ENCODE measurements around the gene KRTAP1-4. TPM values are rescaled to one million over a fixed set of nuclear protein-coding genes. Genes with fewer than 3 reads are reported as not detected.

KRTAP1-4 gene
- total RNA-seq, 1 donor from 2014 or later, result not detected

DNA sequence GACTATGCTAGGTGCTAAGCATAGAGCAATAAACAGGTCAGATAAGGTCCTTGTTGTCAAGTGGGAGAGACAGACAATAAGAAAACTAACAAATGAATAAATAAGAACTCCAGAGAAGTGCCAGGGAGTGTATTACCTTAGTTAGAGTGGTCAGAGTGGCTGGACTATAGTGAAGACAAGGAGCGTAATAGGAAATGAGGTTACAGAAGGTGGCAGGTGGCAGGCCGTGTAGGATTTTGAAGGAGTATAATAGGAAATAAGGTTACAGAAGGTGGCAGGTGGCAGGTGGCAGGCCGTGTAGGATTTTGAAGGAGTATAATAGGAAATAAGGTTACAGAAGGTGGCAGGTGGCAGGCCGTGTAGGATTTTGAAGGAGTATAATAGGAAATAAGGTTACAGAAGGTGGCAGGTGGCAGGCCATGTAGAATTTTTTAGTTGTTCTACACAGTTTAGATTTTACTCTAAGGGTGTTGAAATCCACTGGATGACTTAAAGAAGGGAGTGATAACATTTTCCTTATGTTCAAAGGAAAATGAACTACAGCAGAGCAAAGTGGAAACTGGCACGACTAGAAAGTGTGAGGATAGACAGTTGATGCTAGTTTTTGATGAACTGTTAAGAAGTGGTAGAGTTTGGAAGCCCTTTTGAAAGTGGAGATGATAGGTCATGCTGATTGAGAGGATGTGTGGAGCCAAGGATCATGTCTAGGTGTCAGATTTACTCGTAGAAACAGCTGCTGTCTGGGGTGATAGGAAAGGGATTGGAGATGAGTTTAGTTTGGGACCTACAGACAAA is 17.5 kb downstream of the KRTAP1-4 start:
- TF ChIP-seq, protein P1, sequence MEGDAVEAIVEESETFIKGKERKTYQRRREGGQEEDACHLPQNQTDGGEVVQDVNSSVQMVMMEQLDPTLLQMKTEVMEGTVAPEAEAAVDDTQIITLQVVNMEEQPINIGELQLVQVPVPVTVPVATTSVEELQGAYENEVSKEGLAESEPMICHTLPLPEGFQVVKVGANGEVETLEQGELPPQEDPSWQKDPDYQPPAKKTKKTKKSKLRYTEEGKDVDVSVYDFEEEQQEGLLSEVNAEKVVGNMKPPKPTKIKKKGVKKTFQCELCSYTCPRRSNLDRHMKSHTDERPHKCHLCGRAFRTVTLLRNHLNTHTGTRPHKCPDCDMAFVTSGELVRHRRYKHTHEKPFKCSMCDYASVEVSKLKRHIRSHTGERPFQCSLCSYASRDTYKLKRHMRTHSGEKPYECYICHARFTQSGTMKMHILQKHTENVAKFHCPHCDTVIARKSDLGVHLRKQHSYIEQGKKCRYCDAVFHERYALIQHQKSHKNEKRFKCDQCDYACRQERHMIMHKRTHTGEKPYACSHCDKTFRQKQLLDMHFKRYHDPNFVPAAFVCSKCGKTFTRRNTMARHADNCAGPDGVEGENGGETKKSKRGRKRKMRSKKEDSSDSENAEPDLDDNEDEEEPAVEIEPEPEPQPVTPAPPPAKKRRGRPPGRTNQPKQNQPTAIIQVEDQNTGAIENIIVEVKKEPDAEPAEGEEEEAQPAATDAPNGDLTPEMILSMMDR (IDR thresholded peaks at IDR 0.05), result no peak
- no peak overlapping the region for H3K27ac ChIP-seq
- intact Hi-C loops (cut with DNase I), result no loop called here
- DNase-seq (no peak), ATAC-seq (no peak)
- no peaks in the 10 kb centered on the region for H3K27me3 ChIP-seq (ENCODE audit: low read depth)
- H3K9me3 ChIP-seq, result no peaks in the 10 kb centered on the region
- H3K4me3 ChIP-seq, result no peak overlapping the region
- H3K36me3 ChIP-seq, result no peaks in the 10 kb centered on the region
- H3K4me1 ChIP-seq, result no peaks in the 10 kb centered on the region

- ATAC-seq (no peak), DNase-seq (no peak)
- Histone ChIP-seq H3K4me1 (no peaks in the 10 kb centered on the region), H3K27ac (no peak overlapping the region), H3K36me3 (no peaks in the 10 kb centered on the region), H3K9me3 (no peaks in the 10 kb centered on the region), H3K4me3 (no peak overlapping the region), H3K27me3 (ENCODE audit: low read depth) (no peaks in the 10 kb centered on the region)
- TF ChIP-seq, protein P1 (IDR thresholded peaks at IDR 0.05), result no peak
- intact Hi-C loops (cut with DNase I), result no loop called here
Measured at GRCh38 chr17:41010441-41010840, 19.6 kb downstream of the KRTAP1-4 start.

GRCh38 chr17:41009936-41010335 is 20.1 kb downstream of the KRTAP1-4 start:
- Histone ChIP-seq H3K9me3 (no peaks in the 10 kb centered on the region), H3K4me1 (no peaks in the 10 kb centered on the region), H3K4me3 (no peak overlapping the region), H3K27me3 (ENCODE audit: low read depth) (no peaks in the 10 kb centered on the region), H3K36me3 (no peaks in the 10 kb centered on the region), H3K27ac (no peak overlapping the region)
- DNase-seq (no peak), ATAC-seq (no peak)
- TF ChIP-seq, protein P1 (IDR thresholded peaks at IDR 0.05), result no peak
- intact Hi-C loops (cut with DNase I), result no loop called here

DNA sequence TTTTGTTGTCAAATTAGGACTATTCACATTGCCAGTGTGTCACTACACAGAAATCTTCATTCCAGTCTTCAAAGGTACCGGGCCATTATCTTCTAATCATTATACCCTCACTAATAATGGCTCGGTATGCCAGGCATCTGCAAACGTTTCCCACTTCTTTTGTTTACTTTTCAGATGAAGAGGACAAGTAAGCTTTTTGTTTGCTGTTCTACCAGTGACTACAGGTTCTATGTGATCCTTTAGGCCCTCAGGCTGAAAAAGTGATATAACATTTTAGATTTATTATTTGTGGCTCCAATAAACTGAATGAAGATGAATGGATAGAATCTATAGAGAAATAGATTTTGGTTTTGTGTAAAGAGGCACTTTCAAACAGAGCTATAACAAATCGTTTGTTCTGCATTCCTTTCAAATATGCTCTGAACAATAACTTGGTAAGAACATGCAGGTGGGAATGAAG is 20.7 kb downstream of the KRTAP1-4 start:
- ATAC-seq (peak; percentile 59 to 91), DNase-seq (no peak)

GRCh38 chr17:41008811-41009210 is 21.2 kb downstream of the KRTAP1-4 start, which contains the start of gene KRTAP3-1:
Gene KRTAP3-1 (minus strand): TSS chr17:41009128. CDS start chr17:41009074, 54 bp downstream.
- DNase-seq (no peak), ATAC-seq (peak in 1 of 2 donors; percentile 40)
- Histone ChIP-seq H3K27me3 (ENCODE audit: low read depth) (no peaks in the 10 kb centered on the region), H3K9me3 (no peaks in the 10 kb centered on the region), H3K36me3 (no peaks in the 10 kb centered on the region), H3K4me3 (no peak within 1 kb of the TSS), H3K4me1 (no peaks in the 10 kb centered on the region), H3K27ac (no peak within 1 kb of the TSS)
- TF ChIP-seq, protein P1 (IDR thresholded peaks at IDR 0.05), result no peak
- intact Hi-C loops (cut with DNase I), result no loop called here

More for the DNA sequence above, 20.7 kb downstream of the KRTAP1-4 start:
- Histone ChIP-seq H3K27ac (no peak overlapping the region), H3K4me3 (no peak overlapping the region), H3K27me3 (ENCODE audit: low read depth) (no peaks in the 10 kb centered on the region), H3K36me3 (no peaks in the 10 kb centered on the region), H3K4me1 (no peaks in the 10 kb centered on the region), H3K9me3 (no peaks in the 10 kb centered on the region)
- TF ChIP-seq, protein P1 (IDR thresholded peaks at IDR 0.05), result no peak
- intact Hi-C loops (cut with DNase I), result no loop called here
